ENCODE measurements around the gene TNFSF11. TPM values are rescaled to one million over a fixed set of nuclear protein-coding genes. Genes with fewer than 3 reads are reported as not detected.

Gene TNFSF11
- total and polyA plus RNA-seq, 4 donors = 0.06 to 0.97 TPM; not detected in 2

- Histone ChIP-seq H3K4me1 (ENCODE audit: control insufficient read depth in 5 of 5, insufficient read depth in 5 of 5, low read length in 5 of 5) (peaks cover 0 to 10% (median 0%) of the 10 kb centered on the region in 5 donors), H3K27me3 (ENCODE audit: control insufficient read depth in 3 of 3, insufficient read depth in 3 of 3, low read length in 2 of 3) (peaks cover 5 to 30% (median 23%) of the 10 kb centered on the region in 3 donors), H3K9ac (ENCODE audit: insufficient read depth in 1 of 2, low read length in 2 of 2) (no peak overlapping the region), H3K36me3 (ENCODE audit: control insufficient read depth in 4 of 4, insufficient read depth in 4 of 4, low read length in 4 of 4) (no peaks in the 10 kb centered on the region), H3K27ac (ENCODE audit: low read depth in 1 of 2, low read length in 1 of 2) (no peak overlapping the region), H3K9me3 (ENCODE audit: control insufficient read depth in 4 of 4, insufficient read depth in 3 of 4, low read length in 3 of 4) (peaks cover 0 to 4% (median 2%) of the 10 kb centered on the region in 4 donors), H3K4me3 (no peak overlapping the region)
- no peak for DNase-seq
- no peak for ATAC-seq (ENCODE audit: insufficient read depth, low FRiP score)
- TF ChIP-seq CTCF (IDR thresholded peaks at IDR 0.05; ENCODE audit: control extremely low read depth, extremely low read depth) = no peak
- WGBS, 2 donors = 88 to 95% methylated on average over 2 of the region's 2 CpGs
Observed at GRCh38 chr13:42571895-42572294, 2.1 kb upstream of the TNFSF11 start.

- Histone ChIP-seq H3K27me3 (ENCODE audit: control insufficient read depth in 3 of 3, insufficient read depth in 3 of 3, low read length in 2 of 3) (peaks cover 7 to 47% (median 31%) of the 10 kb centered on the region in 3 donors), H3K9me3 (ENCODE audit: control insufficient read depth in 4 of 4, insufficient read depth in 3 of 4, low read length in 3 of 4) (peaks cover 0 to 4% (median 2%) of the 10 kb centered on the region in 4 donors), H3K4me3 (peak overlapping the region; percentile 9), H3K4me1 (ENCODE audit: control insufficient read depth in 5 of 5, insufficient read depth in 5 of 5, low read length in 5 of 5) (peaks cover 0 to 10% (median 0%) of the 10 kb centered on the region in 5 donors), H3K36me3 (ENCODE audit: control insufficient read depth in 4 of 4, insufficient read depth in 4 of 4, low read length in 4 of 4) (no peaks in the 10 kb centered on the region), H3K9ac (ENCODE audit: insufficient read depth in 1 of 2, low read length in 2 of 2) (no peak overlapping the region), H3K27ac (ENCODE audit: low read depth in 1 of 2, low read length in 1 of 2) (no peak overlapping the region)
- ATAC-seq (ENCODE audit: insufficient read depth, low FRiP score) (no peak), DNase-seq (no peak)
- TF ChIP-seq CTCF (IDR thresholded peaks at IDR 0.05; ENCODE audit: control extremely low read depth, extremely low read depth) = no peak
- 1 to 2% methylated on average over 51 of the region's 51 CpGs for WGBS, 2 donors
Observed at GRCh38 chr13:42574435-42575311, 721 bp downstream of the TNFSF11 start.

GRCh38 chr13:42575938-42576337, 2.0 kb downstream of the TNFSF11 start:
- Histone ChIP-seq H3K27me3 (ENCODE audit: control insufficient read depth in 3 of 3, insufficient read depth in 3 of 3, low read length in 2 of 3) (peaks cover 7 to 47% (median 31%) of the 10 kb centered on the region in 3 donors), H3K36me3 (ENCODE audit: control insufficient read depth in 4 of 4, insufficient read depth in 4 of 4, low read length in 4 of 4) (no peaks in the 10 kb centered on the region)
- WGBS, 2 donors = 73 to 81% methylated on average over 7 of the region's 7 CpGs

More at GRCh38 chr13:42575938-42576337, 2.0 kb downstream of the TNFSF11 start:
- H3K9ac ChIP-seq (ENCODE audit: insufficient read depth in 1 of 2, low read length in 2 of 2) = no peak overlapping the region
- H3K4me1 ChIP-seq (ENCODE audit: control insufficient read depth in 5 of 5, insufficient read depth in 5 of 5, low read length in 5 of 5) = peaks cover 0 to 10% (median 0%) of the 10 kb centered on the region in 5 donors
- peaks cover 0 to 4% (median 2%) of the 10 kb centered on the region in 4 donors for H3K9me3 ChIP-seq (ENCODE audit: control insufficient read depth in 4 of 4, insufficient read depth in 3 of 4, low read length in 3 of 4)
- H3K4me3 ChIP-seq = no peak overlapping the region
- ATAC-seq (ENCODE audit: insufficient read depth, low FRiP score) (no peak), DNase-seq (no peak)
- no peak overlapping the region for H3K27ac ChIP-seq (ENCODE audit: low read depth in 1 of 2, low read length in 1 of 2)
- no peak for TF ChIP-seq CTCF (IDR thresholded peaks at IDR 0.05; ENCODE audit: control extremely low read depth, extremely low read depth)
